Measurements from ENCODE around the gene FBP1. TPM values are rescaled to one million over a fixed set of nuclear protein-coding genes. Genes with fewer than 3 reads are reported as not detected.

FBP1 gene
- polyA plus RNA-seq, 3 donors, result 82.2 to 95.5 (median 84.4) TPM

DNA sequence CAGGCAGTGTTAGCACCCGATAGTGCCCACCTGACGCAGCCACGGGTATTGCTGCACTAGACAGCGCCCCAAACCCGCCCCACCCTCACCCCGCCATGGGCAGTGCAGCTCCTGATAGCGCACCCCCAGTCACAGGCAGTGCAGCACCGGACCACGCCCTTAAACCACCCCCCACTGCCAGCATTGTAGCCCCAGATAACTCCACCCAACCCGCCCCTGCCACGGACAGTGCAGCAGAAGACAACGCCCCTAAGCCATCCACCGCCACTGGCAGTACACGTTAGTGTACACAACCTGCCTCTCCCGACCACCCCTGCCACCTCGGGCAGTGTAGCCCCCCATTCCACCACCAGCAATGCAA, 85.3 kb downstream of the FBP1 start:
- H3K9me3 ChIP-seq (replicated peaks in 1 of 2; ENCODE audit: control insufficient read depth in 1 of 2, insufficient read depth in 1 of 2, low read length in 2 of 2), result no peaks in the 10 kb centered on the region
- intact Hi-C loops (cut with micrococcal nuclease), result no loop called here
- 88% methylated on average over 16 of the region's 16 CpGs for WGBS (ENCODE audit: insufficient coverage)
- no peaks in the 10 kb centered on the region for H3K36me3 ChIP-seq (replicated peaks in 1 of 2; ENCODE audit: control insufficient read depth in 1 of 2, insufficient read depth in 2 of 2, low read length in 2 of 2)
- peaks cover 0 to 9% of the 10 kb centered on the region in 2 donors for H3K27me3 ChIP-seq (ENCODE audit: control insufficient read depth in 2 of 2, insufficient read depth in 2 of 2, low read length in 2 of 2)
- Mint-ChIP-seq H3K4me1 (peaks cover 5% of the 10 kb centered on the region), H3K36me3 (no peaks in the 10 kb centered on the region), H3K27ac (no peak overlapping the region), H3K27me3 (ENCODE audit: low read depth in 3 of 3) (peaks cover 2 to 21% (median 18%) of the 10 kb centered on the region in 3 donors), H3K4me3 (no peak overlapping the region), H3K9me3 (peaks cover 0 to 2% (median 0%) of the 10 kb centered on the region in 7 donors)
- H3K79me2 ChIP-seq (ENCODE audit: insufficient read depth, low read length), result no peaks in the 10 kb centered on the region
- no peak overlapping the region for H2AFZ ChIP-seq (ENCODE audit: insufficient read depth, low read depth, low read length, poor library complexity, severe bottlenecking)
- no peak overlapping the region for H3K27ac ChIP-seq (ENCODE audit: low read depth in 1 of 2, low read length in 2 of 2)
- DNase-seq, result no peak
- no peak overlapping the region for H3K4me2 ChIP-seq (replicated peaks; ENCODE audit: extremely low read depth, low read length, poor library complexity, severe bottlenecking)
- no peaks in the 10 kb centered on the region for H3K4me1 ChIP-seq (ENCODE audit: control insufficient read depth in 1 of 2, insufficient read depth in 2 of 2, low read length in 2 of 2)
- no peak overlapping the region for H3K9ac ChIP-seq (ENCODE audit: insufficient read depth, low read length, poor library complexity, severe bottlenecking)
- H4K20me1 ChIP-seq (ENCODE audit: insufficient read depth, low read length), result no peaks in the 10 kb centered on the region
- no peak overlapping the region for H3K4me3 ChIP-seq (replicated peaks in 1 of 3; ENCODE audit: low read depth in 2 of 3, low read length in 3 of 3)
- TF ChIP-seq, protein P1, sequence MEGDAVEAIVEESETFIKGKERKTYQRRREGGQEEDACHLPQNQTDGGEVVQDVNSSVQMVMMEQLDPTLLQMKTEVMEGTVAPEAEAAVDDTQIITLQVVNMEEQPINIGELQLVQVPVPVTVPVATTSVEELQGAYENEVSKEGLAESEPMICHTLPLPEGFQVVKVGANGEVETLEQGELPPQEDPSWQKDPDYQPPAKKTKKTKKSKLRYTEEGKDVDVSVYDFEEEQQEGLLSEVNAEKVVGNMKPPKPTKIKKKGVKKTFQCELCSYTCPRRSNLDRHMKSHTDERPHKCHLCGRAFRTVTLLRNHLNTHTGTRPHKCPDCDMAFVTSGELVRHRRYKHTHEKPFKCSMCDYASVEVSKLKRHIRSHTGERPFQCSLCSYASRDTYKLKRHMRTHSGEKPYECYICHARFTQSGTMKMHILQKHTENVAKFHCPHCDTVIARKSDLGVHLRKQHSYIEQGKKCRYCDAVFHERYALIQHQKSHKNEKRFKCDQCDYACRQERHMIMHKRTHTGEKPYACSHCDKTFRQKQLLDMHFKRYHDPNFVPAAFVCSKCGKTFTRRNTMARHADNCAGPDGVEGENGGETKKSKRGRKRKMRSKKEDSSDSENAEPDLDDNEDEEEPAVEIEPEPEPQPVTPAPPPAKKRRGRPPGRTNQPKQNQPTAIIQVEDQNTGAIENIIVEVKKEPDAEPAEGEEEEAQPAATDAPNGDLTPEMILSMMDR (IDR thresholded peaks at IDR 0.05), result no peak

Other genes with a start within 250 kb of the FBP1 start
- gene PCAT7, start 84.4 kb downstream of the FBP1 start, polyA plus RNA-seq, result not detected
- not detected for gene FBP2, start 45.7 kb downstream of the FBP1 start, polyA plus RNA-seq
- gene AOPEP, start 87.2 kb upstream of the FBP1 start, polyA plus RNA-seq, result 1 to 10 TPM; 3.0 to 4.1 (median 3.1) TPM